AG04450 (cell line): ENCODE data around the gene VTI1B. TPM values are rescaled to one million over a fixed set of nuclear protein-coding genes. Genes with fewer than 3 reads are reported as not detected.
A peak's percentile ranks its signal among the peaks of the same experiment; 100 is the strongest.

Source experiments
- CTCF ChIA-PET: fragments of 300-600, 350-600 bp; formaldehyde crosslinking; extraction: SDS; loops from one replicate; lab custom pipeline; 2022; ENCODE audit warnings: antibody characterized with exemption, inconsistent platforms; lab: Charles Lee
- POLR2A ChIA-PET: fragments of 350-600 bp; formaldehyde crosslinking; extraction: SDS; loops from one replicate; lab custom pipeline; 2021; ENCODE audit warnings: antibody characterized with exemption, inconsistent platforms; lab: Yijun Ruan, JAX
- DNase-seq: peaks from one replicate; pipeline ENCODE4 v3.0.0-alpha.2; 2011; ENCODE audit warnings: low read depth, low spot score
- H3K27ac ChIP-seq: one replicate; pipeline ENCODE4 v1.5.1; 2012; ENCODE audit warnings: low read depth, low read length, control low read depth
- H3K27me3 ChIP-seq: one replicate; pipeline ENCODE4 v1.6.0; 2012; ENCODE audit warnings: low read length; ENCODE audit not compliant: control insufficient read depth, insufficient read depth
- H3K4me3 ChIP-seq: 2 replicates; pipeline ENCODE4 v1.5.1; 2011; ENCODE audit warnings: mild to moderate bottlenecking, low read depth, low read length, control low read depth
- H3K9me3 ChIP-seq: 2 replicates; pipeline ENCODE4 v1.5.1; 2012; ENCODE audit warnings: low read length; ENCODE audit not compliant: control insufficient read depth, insufficient read depth
- polyA plus RNA-seq: library from polyadenylated mRNA; depleted of rRNA; stranded (reverse); fragments of >200 nt; gene quantifications from 2 replicates; pipeline ENCODE4 v1.2.3, GENCODE V29; 2011
- TF ChIP-seq, protein P1 (sequence below): IDR thresholded peaks from 2 replicates; pipeline ENCODE4 v1.5.1; 2011; ENCODE audit warnings: low read depth, low read length, control low read depth, inconsistent platforms

The VTI1B gene
- polyA plus RNA-seq, 1 experiment = 127 TPM

DNA sequence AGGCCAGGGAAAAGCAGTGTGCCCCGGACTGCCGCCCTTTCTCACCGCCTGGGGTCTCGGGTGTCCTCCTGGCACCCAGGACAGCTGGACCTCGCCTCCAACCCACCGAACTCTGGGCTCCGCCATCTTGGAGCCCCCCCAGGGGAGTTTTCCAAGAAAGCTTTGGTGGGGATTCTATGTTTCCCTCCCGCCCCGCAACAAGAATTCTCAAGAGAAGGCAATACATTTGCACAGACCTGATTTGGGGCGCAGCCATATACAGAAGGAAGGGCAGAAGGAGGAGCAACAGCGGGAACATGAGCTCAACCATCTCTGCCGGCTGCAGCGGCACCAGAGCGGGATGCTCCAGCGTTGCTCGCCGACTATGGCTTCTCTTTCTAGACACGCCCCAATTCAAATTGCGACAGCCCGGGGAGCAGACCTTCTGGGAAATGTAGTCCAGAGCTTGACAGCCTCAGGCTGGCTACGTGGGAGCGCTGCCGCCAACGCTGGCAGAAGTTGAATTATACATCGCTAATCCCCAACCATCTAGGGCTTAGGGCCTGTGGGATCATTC, 21.0 kb upstream of the VTI1B start, which contains the start of gene RDH11:
TSS of gene RDH11 (minus strand) at position 371 of the 556 bp plus-strand sequence. CDS start at position 310, 61 bp downstream.
- peak; percentile 76 for DNase-seq
- H3K27me3 ChIP-seq = no peaks in the 10 kb centered on the region
- CTCF ChIA-PET = interaction anchor here (1.2 to 5.1 kb wide), 7 partner anchors 9 to 336 kb away, joined by 3 to 52 read pairs (median 7); partner anchors contain the start of genes ARG2, ATP6V1D, EIF2S1 and PIGH
- POLR2A ChIA-PET = interaction anchor here (0.7 to 1.7 kb wide), 10 partner anchors 9 to 336 kb away, joined by 3 to 10 read pairs (median 5); partner anchors contain the start of genes ARG2, ATP6V1D, EIF2S1 and PIGH
- TF ChIP-seq, protein P1, sequence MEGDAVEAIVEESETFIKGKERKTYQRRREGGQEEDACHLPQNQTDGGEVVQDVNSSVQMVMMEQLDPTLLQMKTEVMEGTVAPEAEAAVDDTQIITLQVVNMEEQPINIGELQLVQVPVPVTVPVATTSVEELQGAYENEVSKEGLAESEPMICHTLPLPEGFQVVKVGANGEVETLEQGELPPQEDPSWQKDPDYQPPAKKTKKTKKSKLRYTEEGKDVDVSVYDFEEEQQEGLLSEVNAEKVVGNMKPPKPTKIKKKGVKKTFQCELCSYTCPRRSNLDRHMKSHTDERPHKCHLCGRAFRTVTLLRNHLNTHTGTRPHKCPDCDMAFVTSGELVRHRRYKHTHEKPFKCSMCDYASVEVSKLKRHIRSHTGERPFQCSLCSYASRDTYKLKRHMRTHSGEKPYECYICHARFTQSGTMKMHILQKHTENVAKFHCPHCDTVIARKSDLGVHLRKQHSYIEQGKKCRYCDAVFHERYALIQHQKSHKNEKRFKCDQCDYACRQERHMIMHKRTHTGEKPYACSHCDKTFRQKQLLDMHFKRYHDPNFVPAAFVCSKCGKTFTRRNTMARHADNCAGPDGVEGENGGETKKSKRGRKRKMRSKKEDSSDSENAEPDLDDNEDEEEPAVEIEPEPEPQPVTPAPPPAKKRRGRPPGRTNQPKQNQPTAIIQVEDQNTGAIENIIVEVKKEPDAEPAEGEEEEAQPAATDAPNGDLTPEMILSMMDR = no peak
- no peaks in the 10 kb centered on the region for H3K9me3 ChIP-seq
- H3K27ac ChIP-seq = peak within 1 kb of the TSS; percentile 88
- peak within 1 kb of the TSS; percentile 94 for H3K4me3 ChIP-seq

DNA sequence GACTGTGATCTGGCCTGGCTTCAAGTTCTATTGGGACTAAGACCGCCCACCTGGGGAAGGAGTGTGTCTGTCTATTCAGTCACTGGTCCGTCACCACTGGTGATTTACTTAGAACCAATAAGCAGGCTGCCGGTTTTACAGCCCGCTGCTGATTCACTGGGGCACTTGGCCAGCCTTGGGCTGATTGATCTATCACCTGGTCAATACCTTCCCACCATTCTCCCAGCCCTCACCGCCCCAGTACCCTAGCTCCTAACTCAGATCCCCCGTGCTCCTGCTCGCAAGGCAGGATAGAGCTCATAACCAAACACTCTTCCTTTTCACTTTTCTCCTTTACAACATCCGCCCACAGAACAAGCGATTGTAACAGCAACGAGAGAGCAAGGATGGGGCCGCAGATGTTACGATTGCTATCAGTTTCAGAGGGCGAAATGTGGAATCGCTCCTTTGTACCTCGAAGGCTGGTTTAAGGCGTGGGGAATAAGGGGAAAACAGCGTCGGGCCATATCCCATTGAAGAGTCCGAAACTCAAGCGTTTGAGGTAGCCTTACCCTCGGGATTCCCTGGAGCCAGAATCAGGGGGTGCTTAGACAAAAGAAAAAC, 20.5 kb upstream of the VTI1B start:
- TF ChIP-seq, protein P1 = no peak
- DNase-seq = peak; percentile 71
- CTCF ChIA-PET = interaction anchor here (1.2 to 5.1 kb wide), 7 partner anchors 9 to 335 kb away, joined by 3 to 52 read pairs (median 7); partner anchors contain the start of genes ARG2, ATP6V1D, EIF2S1 and PIGH

DNA sequence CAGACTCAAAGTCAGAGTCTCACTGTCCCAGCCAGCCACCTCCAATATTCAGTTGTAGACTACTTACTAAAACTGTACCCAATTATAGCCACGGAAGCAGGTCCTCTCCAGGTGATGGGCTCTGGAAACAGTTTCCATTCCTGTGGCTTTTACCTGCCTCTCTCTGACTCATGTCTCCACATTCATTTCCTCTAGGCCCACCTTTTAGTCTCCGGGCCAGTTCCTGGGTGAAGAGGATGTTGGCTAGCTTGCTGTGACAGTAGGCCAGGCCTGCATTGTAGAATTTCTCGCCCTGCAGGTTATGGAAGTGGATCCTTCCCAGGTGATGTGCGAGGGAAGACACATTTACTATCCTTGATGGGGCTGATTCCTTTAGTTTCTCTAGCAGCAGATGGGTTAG, 15.6 kb upstream of the VTI1B start:
- ChIA-PET POLR2A (interaction anchor here (1.0 kb wide), 1 partner anchor 15 kb away, joined by 3 read pairs; the partner anchor contains the start of gene VTI1B), CTCF (interaction anchor here (3.9 kb wide), 1 partner anchor 15 kb away, joined by 13 read pairs; no protein-coding TSS in a partner anchor)
- Histone ChIP-seq H3K27me3 (no peaks in the 10 kb centered on the region), H3K4me3 (no peak overlapping the region), H3K27ac (peak overlapping the region; percentile 21), H3K9me3 (no peaks in the 10 kb centered on the region)
- DNase-seq = no peak
- TF ChIP-seq, protein P1 = no peak

More for the DNA sequence above, 20.5 kb upstream of the VTI1B start:
- POLR2A ChIA-PET = interaction anchor here (0.8 to 1.7 kb wide), 8 partner anchors 9 to 95 kb away, joined by 3 to 10 read pairs (median 6); partner anchors contain the start of genes ARG2, PIGH and VTI1B
- Histone ChIP-seq H3K27ac (peak overlapping the region; percentile 88), H3K4me3 (peak overlapping the region; percentile 94), H3K9me3 (no peaks in the 10 kb centered on the region), H3K27me3 (no peaks in the 10 kb centered on the region)

DNA sequence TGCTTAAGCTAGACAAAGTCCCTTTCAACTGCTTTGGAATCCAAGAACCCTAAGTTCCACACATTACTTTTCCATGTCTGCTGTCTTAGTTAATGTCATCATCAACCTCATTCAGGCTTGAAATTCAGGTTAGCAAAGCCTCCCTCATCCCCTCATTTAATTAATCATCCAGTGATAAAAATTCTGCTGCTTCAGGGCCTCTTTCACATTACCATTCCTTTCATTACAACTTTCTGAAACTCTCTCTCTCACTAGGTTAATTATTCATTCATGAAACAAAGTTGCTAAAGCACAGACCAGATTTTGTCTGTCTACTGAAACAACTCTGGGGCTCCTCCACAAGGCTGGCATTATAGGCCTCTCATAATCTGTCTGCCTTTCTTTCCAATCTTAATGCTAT, 9.4 kb upstream of the VTI1B start:
- DNase-seq = no peak
- H3K27me3 ChIP-seq = no peaks in the 10 kb centered on the region
- H3K9me3 ChIP-seq = no peaks in the 10 kb centered on the region
- ChIA-PET POLR2A (no interaction called here), CTCF (interaction anchor here (0.6 kb wide), 1 partner anchor 324 kb away, joined by 3 read pairs; the partner anchor contains the start of gene ATP6V1D)
- no peak overlapping the region for H3K27ac ChIP-seq
- TF ChIP-seq, protein P1 = no peak
- H3K4me3 ChIP-seq = no peak overlapping the region
